Smooth muscle cell of the brain vasculature (primary cell): Measurements from ENCODE around the gene SLC31A1.
"Not testable (repeated sequence)": the region's sequence is repeated elsewhere in the genome, so short reads cannot be mapped to it uniquely, and the experiment has no call there.

ENCODE experiments used
- DNase-seq: peaks from one replicate; pipeline ENCODE4 v3.0.0-alpha.2; 2012; ENCODE audit warnings: low read depth, low spot score

The SLC31A1 gene

GRCh38 chr9:113220467-113221002, 809 bp upstream of the SLC31A1 start:
- DNase-seq = no peak

GRCh38 chr9:113221800-113222481, 597 bp downstream of the SLC31A1 start:
- DNase-seq = no peak

GRCh38 chr9:113222482-113222841, 1.1 kb downstream of the SLC31A1 start:
- no peak for DNase-seq

GRCh38 chr9:113223963-113224362, 2.6 kb downstream of the SLC31A1 start:
- no peak for DNase-seq

- DNase-seq = no peak
Observed at GRCh38 chr9:113227436-113227835, 6.1 kb downstream of the SLC31A1 start.

GRCh38 chr9:113228130-113228665, 6.9 kb downstream of the SLC31A1 start:
- DNase-seq = no peak

GRCh38 chr9:113231701-113232100, 10.4 kb downstream of the SLC31A1 start:
- no peak for DNase-seq

- DNase-seq = not testable (repeated sequence)
Observed at GRCh38 chr9:113235701-113236255, 14.4 kb downstream of the SLC31A1 start.

GRCh38 chr9:113237026-113237425, 15.7 kb downstream of the SLC31A1 start:
- DNase-seq = no peak

- no peak for DNase-seq
Observed at GRCh38 chr9:113238202-113238858, 17.0 kb downstream of the SLC31A1 start.

- no peak for DNase-seq
Observed at GRCh38 chr9:113238859-113239232, 17.5 kb downstream of the SLC31A1 start.

GRCh38 chr9:113241161-113241560, 19.8 kb downstream of the SLC31A1 start:
- no peak for DNase-seq

GRCh38 chr9:113244556-113244955, 23.2 kb downstream of the SLC31A1 start:
- no peak for DNase-seq

GRCh38 chr9:113245894-113246293, 24.6 kb downstream of the SLC31A1 start:
- no peak for DNase-seq

GRCh38 chr9:113246928-113247327, 25.6 kb downstream of the SLC31A1 start:
- no peak for DNase-seq

GRCh38 chr9:113247640-113248039, 26.3 kb downstream of the SLC31A1 start:
- DNase-seq = no peak

- DNase-seq = not testable (repeated sequence)
Observed at GRCh38 chr9:113249661-113250060, 28.3 kb downstream of the SLC31A1 start.

- no peak for DNase-seq
Observed at GRCh38 chr9:113250807-113251206, 29.5 kb downstream of the SLC31A1 start.

- no peak for DNase-seq
Observed at GRCh38 chr9:113254991-113255390, 33.6 kb downstream of the SLC31A1 start.

GRCh38 chr9:113255438-113255837, 34.1 kb downstream of the SLC31A1 start:
- DNase-seq = no peak

- DNase-seq = no peak
Observed at GRCh38 chr9:113257863-113258262, 36.5 kb downstream of the SLC31A1 start.

GRCh38 chr9:113258282-113258681, 36.9 kb downstream of the SLC31A1 start:
- DNase-seq = no peak
